NCI-H187 treated with DMSO at 0.1 percent for 48 hours (cell line): ENCODE results near the gene KRTAP5-2.
"Not testable (repeated sequence)": the region's sequence is repeated elsewhere in the genome, so short reads cannot be mapped to it uniquely, and the experiment has no call there.

ENCODE experiments used
- DNase-seq: peaks from one replicate; lab custom pipeline; 2025; lab: John Stamatoyannopoulos, UW

The KRTAP5-2 gene

DNA sequence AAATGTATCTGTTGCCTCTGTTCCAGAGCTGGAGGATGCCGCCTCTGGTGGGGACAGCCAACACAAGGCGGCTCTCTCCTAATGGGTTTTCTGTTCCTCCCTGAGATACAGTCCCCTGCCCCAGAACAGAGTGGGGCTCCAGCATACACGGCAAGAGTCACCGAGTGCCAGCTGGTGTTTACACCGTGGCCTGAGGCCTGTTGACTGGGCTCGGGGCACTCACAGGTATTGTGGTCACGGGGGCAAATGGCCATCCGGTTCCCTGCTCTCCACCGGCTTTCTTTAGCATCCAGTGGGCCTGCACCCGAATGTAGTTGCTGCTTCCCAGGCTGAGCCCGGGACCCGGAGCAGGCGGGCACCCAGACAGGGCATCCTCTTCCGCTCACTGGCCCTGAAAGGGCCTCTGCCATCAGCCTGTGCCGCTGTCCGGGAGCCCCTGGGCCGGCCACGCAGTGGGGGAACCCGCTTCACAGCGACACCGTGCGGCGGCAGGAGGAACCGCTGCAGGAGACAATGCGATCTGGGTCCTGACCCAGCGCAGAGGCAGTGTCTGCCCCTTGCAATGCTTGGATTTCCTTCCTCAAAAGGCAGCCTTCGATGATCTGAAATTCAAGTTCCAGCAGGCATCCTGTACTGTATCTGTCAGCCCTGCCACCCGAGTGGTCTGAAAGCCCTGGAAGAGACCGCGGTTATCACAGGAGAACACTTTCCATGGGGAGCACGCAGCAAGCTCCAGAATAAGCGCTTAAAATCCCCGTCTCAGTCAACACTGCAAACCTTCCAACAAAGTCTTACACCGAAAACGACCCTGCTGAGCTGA, 30.6 kb upstream of the KRTAP5-2 start:
- DNase-seq, result no peak

DNA sequence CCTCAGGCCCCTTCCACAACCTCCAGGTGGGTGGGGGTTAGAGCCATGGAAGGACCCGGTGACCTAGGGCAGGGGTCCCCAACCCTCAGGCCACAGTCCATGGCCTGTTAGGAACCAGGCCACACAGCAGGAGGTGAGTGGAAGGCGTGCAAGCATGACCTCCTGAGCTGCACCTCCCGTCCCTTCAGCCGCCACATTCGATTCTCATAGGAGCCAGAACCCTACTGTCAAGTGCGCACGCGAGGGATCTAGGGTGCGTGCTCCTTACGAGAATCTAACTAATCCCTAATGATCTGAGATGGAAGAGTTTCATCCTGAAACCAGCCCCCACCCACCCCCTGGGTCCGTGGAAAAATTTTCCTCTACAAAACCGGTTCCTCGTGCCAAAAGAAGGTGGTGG, 27.4 kb upstream of the KRTAP5-2 start:
- no peak for DNase-seq

DNA sequence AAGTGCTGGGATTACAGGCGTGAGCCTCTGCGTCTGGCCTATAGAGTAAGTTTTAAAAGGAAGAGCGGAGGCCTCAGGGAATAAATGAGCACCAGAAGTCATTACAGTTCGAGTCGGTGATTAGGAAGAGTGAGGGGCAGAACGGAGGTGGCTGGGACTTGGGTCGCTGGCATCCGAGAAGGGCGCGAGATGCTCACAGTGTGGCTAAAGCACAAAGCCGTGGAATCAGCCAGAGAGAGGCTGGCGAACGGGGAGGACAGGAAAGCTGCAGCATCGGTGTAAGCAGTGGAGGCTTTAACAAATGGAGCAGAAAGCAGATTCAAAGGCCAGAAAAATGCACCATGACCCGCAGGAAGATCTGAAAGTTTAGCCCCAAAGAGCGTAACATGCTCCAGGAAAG, 26.5 kb upstream of the KRTAP5-2 start:
- no peak for DNase-seq

DNA sequence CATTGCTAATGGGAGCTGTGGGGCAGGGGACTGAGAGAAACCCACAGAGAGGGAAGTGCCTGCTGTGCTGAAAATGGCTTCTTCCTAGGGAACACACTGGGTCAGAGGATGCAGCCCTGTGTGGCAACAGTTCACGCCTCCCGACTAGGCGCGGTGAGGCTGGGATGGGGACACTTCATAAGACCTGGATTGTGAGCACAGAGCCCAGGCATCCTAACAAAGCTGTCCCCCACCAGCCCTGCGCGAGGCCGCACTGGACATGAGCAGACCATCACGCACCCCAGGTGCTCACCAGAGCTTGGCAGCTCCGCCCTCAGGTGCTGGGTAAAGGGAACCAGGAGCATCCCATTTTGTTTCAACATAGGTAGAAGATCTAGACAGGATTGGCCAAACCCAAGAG, 25.6 kb upstream of the KRTAP5-2 start:
- no peak for DNase-seq

DNA sequence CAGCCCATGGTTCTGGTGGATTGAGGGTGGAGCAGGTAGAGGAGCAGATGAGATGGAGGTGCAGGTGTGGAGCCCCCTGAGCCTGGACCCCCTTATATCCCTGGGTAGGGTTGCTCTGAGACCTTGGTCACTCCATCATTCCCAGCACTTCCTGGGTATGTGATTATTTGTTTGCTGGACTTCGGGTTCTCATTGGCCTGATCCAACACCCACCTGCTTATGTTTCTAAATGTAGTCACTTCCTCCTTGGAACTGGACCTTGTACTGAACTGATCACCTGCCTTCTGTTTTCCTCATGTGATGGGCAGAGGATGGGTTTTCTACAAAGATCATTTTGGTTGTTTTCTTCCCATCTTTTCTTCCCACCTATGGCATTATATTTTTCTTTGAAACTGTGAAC, 24.0 kb upstream of the KRTAP5-2 start, which contains the start of gene KRTAP5-4:
TSS of gene KRTAP5-4 (minus strand) at position 53 of the 400 bp plus-strand sequence. CDS start at position 8, 45 bp downstream.
- DNase-seq, result no peak

DNA sequence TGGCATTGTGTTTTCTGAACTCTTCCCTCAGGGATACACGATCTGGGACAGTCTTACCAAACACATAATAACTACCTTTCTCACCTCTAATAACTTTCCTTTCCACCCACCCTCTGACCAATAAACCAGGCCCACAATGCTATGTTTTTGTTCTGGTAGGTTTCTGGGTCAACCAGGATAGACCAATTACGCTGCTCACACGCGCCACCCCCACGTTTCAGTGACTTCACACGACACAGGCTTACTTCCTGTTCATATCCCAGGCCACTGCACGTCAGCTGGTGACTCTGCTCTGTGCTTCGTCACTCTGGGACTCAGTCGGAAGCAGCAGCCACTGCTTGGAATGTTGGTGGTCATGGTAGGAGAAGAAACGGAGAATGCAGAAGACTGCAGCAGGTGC, 21.4 kb upstream of the KRTAP5-2 start:
- DNase-seq, result no peak

DNA sequence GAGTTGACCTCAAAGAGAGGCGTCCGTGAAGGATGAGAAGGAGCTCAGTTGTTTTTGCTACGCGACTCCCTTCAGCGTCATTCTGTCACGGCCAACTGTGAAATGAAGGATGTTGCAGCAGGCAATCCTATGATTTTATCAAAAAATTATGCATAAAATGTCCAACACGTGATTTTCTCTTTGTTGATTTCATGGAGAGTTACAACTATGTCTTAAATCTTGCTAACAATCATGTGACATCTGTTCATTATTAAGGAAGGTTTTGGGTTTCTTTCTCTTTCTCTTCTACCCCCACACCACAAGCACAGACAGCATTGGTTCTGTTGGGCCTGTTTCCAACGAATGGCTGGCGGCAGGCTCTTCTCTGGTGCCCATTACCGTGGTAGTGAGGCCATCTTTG, 20.1 kb upstream of the KRTAP5-2 start:
- DNase-seq, result no peak

DNA sequence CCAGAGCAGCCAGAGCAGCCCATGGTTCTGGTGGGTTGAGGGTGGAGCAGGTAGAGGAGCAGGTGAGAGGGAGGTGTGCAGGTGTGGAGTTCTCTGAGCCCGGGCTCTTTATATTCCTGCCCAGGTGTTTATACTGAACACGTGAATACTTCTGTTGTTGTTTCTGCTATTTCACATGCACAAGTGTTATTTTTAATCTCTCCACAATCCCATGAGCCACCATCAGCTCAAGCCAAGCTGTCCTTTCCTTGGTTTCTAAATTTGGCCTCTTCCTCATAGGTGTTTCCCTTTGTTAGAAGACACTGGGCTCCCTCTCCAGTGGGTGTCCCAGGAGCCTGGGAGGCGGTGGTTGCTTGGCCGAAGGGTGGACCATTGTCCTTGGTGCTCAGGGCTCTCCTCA, 10.3 kb upstream of the KRTAP5-2 start, which contains the start of gene KRTAP5-3:
TSS of gene KRTAP5-3 (minus strand) at position 101 of the 400 bp plus-strand sequence. CDS start at position 23, 78 bp downstream.
- peak; percentile 40 for DNase-seq

DNA sequence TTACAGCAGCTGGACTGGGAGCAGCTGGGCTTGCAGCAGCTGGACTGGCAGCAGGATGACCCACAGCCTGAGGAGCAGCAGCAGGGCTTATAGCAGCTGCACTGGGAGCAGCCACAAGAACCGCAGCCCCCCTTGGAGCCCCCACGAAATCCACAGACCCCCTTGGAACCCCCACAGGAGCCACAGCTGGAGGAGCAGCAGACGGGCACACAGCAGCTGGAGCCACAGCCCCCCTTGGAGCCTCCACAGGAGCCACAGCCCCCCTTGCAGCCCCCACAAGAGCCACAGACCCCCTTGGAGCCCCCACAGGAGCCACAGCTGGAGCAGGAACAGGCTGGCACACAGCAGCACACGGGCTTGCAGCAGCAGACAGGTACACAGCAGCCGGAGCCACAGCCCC, 9.8 kb upstream of the KRTAP5-2 start:
- not testable (repeated sequence) for DNase-seq

DNA sequence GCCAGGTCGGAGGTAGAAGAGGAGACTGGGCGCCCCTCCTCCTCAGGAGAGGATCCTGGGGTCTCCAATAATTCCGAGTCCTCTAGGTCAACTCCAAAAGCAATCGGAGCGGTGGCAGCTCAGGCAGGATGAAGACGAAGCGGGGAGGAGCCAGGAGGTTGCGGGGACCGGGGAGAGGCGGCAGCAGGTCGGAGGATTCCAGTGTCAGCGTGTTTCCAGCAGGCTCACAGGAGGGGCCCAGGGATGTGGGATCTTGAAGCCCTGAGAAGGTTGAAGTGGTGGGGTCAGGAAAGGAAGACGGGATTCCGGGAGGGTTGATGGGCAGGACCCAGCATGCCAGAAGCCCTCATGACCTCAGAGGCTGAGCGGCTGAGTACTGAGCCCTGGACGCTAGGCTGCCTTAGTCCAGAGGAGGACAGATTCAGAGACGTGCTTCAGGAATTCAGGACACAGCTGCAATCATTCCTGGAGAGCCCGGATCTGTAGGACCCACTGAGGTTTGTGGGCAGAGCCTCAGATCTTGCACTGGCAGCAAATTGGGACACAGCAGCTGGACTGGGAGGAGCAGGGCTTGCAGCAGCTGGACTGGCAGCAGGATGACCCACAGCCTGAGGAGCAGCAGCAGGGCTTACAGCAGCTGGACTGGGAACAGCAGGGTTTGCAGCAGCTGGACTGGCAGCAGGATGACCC, 9.2 kb upstream of the KRTAP5-2 start:
- DNase-seq, result not testable (repeated sequence)

DNA sequence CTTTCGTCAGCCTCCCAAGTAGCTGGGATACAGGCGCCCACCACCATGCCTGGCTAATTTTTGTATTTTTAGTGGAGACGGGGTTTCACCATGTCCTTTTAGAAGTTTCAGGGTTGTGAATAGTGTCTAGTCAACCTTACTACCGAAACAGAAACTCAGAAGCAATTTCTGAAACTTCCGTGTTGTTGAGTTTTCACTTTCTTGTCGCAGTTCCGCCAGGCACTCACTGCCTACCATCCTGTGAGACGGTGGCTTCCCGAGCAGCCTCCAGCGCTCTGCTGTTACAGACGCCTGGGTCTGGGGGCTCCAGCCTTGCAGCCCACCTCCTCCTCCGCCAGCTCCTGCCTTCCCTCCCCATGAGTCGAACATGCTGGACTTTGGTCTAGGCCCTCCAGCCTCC, 7.8 kb upstream of the KRTAP5-2 start:
- not testable (repeated sequence) for DNase-seq

DNA sequence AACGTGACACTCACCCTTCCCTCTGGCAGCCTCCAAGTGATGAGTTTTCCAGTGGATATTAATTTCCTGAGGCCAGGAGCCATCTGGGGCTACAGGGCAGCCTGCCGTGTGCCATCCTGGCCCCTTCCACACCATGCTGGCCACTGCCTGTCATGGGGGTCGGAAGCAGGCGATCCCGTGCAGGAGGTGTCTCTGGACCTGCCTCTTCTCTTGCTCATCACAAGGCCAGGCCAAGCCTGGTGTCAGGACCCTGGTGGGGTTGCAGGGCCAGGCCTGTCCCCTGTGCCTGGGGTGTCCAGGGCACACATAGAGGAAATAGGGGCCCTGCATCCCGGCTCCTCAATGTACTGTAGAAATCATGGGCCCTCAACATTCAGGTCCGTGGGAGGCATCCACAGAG, 6.6 kb upstream of the KRTAP5-2 start:
- DNase-seq, result no peak

DNA sequence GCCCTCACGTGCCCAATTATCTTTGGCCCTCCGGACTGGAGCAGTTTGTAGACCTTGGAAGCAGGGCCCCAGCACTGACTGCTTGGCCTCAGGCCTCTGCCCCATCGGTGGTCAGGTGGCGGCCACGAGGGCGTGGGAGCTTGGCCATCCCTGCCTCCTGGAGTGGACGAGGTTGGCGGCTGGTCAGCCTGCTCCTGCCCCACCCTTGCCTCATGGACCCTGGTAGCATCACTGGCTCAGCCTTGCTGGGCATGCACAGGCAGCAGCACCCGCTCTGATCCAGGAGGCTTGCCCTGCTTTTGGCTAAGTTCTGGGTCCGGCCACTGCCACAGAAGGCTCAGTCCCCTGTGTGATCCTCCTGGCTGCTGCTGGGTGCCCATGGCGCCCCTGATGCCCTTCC, 6.1 kb upstream of the KRTAP5-2 start:
- DNase-seq, result no peak

DNA sequence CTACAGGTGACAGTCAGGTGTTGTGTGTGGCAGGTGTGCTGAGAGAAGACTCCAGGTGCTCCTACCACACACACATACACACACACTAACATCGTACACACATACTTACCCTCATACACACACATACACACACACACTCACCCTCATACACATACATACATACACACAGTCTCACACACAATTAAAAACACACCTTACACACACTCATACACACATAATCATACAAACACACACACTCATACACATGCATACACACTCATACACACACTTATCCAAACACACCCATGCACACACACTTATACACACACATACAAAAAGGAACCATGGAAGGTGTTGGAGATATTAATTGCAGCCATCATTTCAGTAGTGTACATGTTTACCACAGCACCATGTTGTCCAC, 5.5 kb upstream of the KRTAP5-2 start:
- DNase-seq, result peak; percentile 39

DNA sequence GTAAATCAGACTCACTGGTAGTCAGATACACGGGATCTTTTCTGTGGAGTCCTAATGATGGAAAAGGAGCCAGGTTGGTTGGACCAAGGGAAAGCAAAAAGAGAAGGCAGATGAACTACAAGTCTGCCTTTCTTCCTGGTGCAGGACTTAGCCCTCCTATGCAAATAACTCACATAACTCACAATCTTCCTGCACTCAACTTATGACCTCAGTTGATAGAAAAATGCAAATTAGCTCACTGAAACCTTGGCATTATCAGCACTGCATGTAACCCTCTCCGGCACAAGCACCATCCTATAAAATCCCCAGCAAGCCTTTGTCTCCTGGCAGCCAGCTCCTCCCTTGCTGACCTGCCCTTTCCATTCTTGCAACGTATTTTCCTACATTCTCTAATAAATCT, 3.6 kb upstream of the KRTAP5-2 start:
- not testable (repeated sequence) for DNase-seq

DNA sequence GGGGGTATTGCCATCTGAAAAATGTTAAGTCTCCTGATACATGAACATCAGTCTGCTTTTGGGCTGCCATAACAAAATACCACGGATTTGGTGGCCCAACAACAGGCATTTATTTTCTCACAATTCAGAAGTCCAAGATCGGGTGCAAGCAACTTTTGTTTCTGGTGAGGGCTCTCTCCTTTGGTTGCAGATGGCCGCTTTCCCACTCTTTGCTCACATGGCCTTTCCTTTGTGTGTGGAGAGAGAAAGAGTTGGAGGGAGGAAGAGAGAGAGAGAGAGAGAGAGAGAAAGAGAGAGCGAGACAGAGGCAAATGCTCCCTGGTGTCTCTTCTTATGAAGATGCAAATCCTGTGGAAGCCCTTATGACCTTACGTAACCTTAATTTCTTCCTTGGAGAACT, 2.5 kb upstream of the KRTAP5-2 start:
- DNase-seq, result no peak

DNA sequence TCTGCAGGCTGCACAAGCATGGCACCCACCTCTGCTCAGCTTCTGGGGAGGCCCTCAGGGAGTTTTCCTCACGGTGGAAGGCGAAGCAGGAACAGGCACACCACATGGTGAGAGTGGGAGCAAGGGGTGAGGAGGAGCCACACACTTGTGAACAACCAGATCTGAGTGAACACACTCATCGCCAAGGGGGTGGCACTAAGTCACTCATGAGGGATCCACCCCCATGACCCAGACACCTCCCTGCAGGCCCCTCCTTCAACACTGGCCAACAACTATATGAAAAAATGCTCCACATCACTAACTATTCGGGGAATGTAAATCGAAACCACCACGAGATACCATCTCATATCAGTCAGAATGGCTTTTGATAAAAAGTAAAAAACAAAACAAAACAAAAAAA, 722 bp upstream of the KRTAP5-2 start:
- no peak for DNase-seq

DNA sequence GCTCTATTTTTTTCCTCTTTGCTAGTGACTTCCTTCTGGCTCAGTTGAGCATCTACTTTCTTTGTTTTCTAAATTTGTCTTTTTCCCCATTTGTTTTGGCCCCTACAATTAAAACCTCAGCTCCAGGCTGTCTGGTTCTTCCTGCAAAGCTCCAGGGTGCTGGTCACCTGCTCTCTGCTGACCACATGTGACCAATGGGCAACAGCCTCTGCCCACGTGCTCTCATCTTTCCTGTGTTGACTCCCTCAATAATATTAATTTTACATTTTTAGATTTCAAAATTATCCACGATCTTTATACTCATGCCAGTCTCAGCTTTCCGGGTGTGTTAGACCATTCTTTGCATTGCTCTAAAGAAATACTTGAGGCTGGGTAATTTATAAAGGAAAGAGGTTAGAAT, 312 bp upstream of the KRTAP5-2 start:
- DNase-seq, result not testable (repeated sequence)

DNA sequence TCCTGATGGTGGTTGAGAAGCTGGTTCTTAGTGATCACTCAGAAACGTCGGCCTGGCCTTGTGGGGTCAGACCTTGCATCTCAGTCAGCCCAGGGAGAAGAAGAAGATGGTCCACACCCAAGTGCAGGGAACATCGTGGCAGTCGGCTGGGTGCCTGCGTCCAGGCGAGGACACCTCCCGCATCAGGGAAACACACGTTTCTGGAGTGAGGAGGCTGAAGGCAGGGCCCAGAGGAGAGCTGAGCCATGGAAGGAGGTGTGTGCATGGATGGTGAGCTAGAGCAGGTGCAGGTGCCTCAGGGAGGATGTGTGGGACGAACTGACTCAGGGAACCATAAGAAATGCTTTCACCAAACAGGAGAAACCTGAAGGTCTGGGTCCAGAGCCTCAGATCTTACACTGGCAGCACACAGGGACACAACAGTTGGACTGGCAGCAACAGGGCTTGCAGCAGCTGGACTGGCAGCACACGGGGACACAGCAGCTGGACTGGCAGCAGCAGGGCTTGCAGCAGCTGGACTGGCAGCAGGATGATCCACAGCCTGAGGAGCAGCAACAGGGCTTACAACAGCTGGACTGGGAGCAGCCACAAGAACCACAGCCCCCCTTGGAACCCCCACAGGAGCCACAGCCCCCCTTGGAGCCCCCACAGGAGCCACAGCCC, 632 bp downstream of the KRTAP5-2 start:
- DNase-seq, result no peak

DNA sequence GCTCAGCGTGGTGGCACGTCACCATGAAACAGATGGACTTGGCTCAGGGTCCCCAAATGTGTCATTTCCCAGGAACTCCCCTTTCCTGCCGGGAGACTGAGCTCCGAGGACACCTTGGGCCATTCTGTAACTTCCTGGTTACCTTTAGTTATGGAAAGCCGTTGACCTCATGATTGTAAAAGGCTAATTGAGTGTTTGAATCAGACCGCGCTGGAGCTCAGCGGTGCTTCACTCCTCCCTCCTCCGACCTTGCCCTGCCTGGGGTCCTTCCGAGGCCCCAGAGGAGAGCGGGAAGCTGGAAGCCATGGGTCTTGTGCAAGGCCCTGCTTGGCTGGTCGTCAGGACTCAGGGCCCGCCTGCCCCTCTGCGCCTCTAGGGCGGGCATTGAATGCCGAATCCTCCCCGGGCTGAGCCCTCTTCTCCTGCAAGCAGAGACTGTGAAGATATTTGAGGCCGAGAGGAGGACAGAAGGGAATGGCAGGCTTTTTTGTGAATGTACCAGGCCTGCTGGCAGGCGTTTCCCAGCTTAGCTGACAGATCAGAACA, 1.4 kb downstream of the KRTAP5-2 start:
- not testable (repeated sequence) for DNase-seq

DNA sequence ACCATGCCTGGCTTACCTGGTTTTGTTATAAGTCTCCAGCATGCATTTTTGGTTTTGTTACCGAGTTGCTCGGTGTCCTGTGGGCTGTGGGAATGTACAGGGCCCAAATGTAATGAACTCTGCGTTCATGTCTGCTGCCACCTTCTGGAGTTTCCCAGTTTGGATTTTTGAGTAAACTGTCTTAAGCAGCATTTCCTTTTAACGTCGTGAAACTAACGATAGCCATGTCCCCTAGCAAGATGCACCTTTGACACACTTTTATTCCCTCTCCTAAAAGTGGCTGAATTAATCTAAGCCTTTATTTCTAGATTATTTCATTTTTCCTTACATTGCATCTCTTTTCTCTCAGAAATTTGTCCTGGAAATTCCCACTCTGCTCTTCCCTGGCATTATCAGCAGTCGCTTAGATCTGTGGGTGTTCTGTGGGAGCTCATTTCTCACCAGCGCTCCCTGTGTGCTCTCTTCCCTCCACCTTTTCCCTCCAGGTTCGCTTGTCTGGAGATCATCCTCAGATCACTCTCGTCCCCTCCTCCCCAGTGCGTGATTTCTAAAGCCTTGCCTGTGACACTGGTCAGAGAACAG, 2.0 kb downstream of the KRTAP5-2 start:
- not testable (repeated sequence) for DNase-seq

DNA sequence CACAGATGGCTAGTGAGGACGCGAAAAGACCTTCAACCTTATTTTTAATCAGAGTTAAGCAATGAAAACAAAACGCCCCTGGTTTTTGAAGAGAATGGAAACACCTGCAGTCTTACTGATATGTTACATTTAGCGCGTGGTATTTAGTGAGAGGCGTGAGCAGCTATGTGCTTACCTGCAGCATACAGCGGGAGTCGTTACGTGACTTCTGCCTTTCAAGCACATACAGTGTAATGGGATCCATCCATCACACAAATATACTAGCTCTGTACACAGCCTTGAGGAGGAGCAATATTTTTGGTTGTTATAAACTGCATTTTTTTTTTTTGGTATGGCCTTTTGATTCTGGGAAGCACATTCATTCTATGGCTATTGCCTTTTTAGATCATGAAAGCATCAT, 5.5 kb downstream of the KRTAP5-2 start:
- DNase-seq, result no peak
